DND-41 (cell line): ENCODE results near the gene ADARB2.

Source experiments
- ATAC-seq: fragments of 200-7000 bp; cut with Tn5 transposase; 3 replicates; pipeline ENCODE4 v1.9.1; 2021; ENCODE audit warnings: low read depth; ENCODE audit not compliant: insufficient read depth
- DNase-seq: peaks from one replicate; pipeline ENCODE4 v3.0.0-alpha.2; 2020
- H2AFZ ChIP-seq: 2 replicates; pipeline ENCODE4 v1.6.0; 2012; ENCODE audit warnings: low read depth, low read length
- H3K27ac ChIP-seq: 2 replicates; pipeline ENCODE4 v1.5.1; 2012; ENCODE audit warnings: low read length, inconsistent platforms
- H3K27me3 ChIP-seq: fragments of 200-600 bp; sonication (generic); 2 replicates; pipeline ENCODE4 v1.6.0; 2012; ENCODE audit warnings: low read length, mild to moderate bottlenecking, inconsistent platforms; ENCODE audit not compliant: insufficient read depth, poor library complexity
- H3K36me3 ChIP-seq: 2 replicates; pipeline ENCODE4 v1.5.1; 2012; ENCODE audit warnings: low read length, inconsistent platforms; ENCODE audit not compliant: insufficient read depth
- H3K4me1 ChIP-seq: 2 replicates; pipeline ENCODE4 v1.5.1; 2012; ENCODE audit warnings: mild to moderate bottlenecking, low read length; ENCODE audit not compliant: insufficient read depth
- H3K4me2 ChIP-seq: 2 replicates; pipeline ENCODE4 v1.6.0; 2012; ENCODE audit warnings: mild to moderate bottlenecking, moderate library complexity, low read length, inconsistent platforms; ENCODE audit not compliant: insufficient read depth
- H3K4me3 ChIP-seq, 2 experiments: fragments of 200-600 bp in 1 of 2; shearing (Covaris generic) in 1 of 2; 2 replicates each; pipeline ENCODE4 v1.5.1; 2012 to 2016; ENCODE audit warnings: inconsistent platforms in 2 of 2, low read length in 2 of 2, mild to moderate bottlenecking in 2 of 2, low read depth in 1 of 2, moderate library complexity in 1 of 2
- H3K79me2 ChIP-seq: 2 replicates; pipeline ENCODE4 v1.6.0; 2012; ENCODE audit warnings: low read length, inconsistent platforms; ENCODE audit not compliant: insufficient read depth
- H3K9ac ChIP-seq: 2 replicates; pipeline ENCODE4 v1.6.0; 2012; ENCODE audit warnings: low read depth, mild to moderate bottlenecking, inconsistent platforms, low read length, moderate library complexity
- H3K9me3 ChIP-seq: 2 replicates; pipeline ENCODE4 v1.5.1; 2012; ENCODE audit warnings: low read length, moderate library complexity, mild to moderate bottlenecking, inconsistent platforms; ENCODE audit not compliant: insufficient read depth, severe bottlenecking
- H4K20me1 ChIP-seq: 2 replicates; pipeline ENCODE4 v1.6.0; 2012; ENCODE audit warnings: low read length; ENCODE audit not compliant: insufficient read depth
- CTCF ChIP-seq: IDR thresholded peaks from 2 replicates; pipeline ENCODE4 v1.5.1; 2012; ENCODE audit warnings: borderline replicate concordance, low read length, moderate library complexity, mild to moderate bottlenecking; ENCODE audit not compliant: poor library complexity, severe bottlenecking; ENCODE audit errors: extremely low read depth
- EZH2 ChIP-seq: IDR thresholded peaks from 3 replicates; pipeline ENCODE4 v1.6.1; 2012; ENCODE audit warnings: borderline replicate concordance, low read depth, mild to moderate bottlenecking, moderate library complexity, low read length, inconsistent platforms; ENCODE audit not compliant: severe bottlenecking

The ADARB2 gene

GRCh38 chr10:1668399-1668798, 68.9 kb downstream of the ADARB2 start:
- H2AFZ ChIP-seq: no peak overlapping the region
- no peaks in the 10 kb centered on the region for H4K20me1 ChIP-seq
- no peak overlapping the region for H3K9ac ChIP-seq
- no peak for TF ChIP-seq CTCF
- TF ChIP-seq EZH2: no peak
- no peaks in the 10 kb centered on the region for H3K79me2 ChIP-seq
- H3K4me3 ChIP-seq: no peak overlapping the region
- ATAC-seq (no peak), DNase-seq (no peak)
- H3K27ac ChIP-seq: no peak overlapping the region
- H3K36me3 ChIP-seq: no peaks in the 10 kb centered on the region
- H3K4me1 ChIP-seq: no peaks in the 10 kb centered on the region
- no peaks in the 10 kb centered on the region for H3K27me3 ChIP-seq
- H3K4me2 ChIP-seq: no peak overlapping the region
- no peaks in the 10 kb centered on the region for H3K9me3 ChIP-seq

- H3K4me2 ChIP-seq: no peak overlapping the region
- no peak for ATAC-seq
- no peak overlapping the region for H3K9ac ChIP-seq
- no peaks in the 10 kb centered on the region for H4K20me1 ChIP-seq
- no peaks in the 10 kb centered on the region for H3K9me3 ChIP-seq
- H3K36me3 ChIP-seq: no peaks in the 10 kb centered on the region
- no peak overlapping the region for H3K4me3 ChIP-seq
- TF ChIP-seq EZH2 (no peak), CTCF (no peak)
- no peaks in the 10 kb centered on the region for H3K4me1 ChIP-seq
- no peaks in the 10 kb centered on the region for H3K27me3 ChIP-seq
- H2AFZ ChIP-seq: no peak overlapping the region
- DNase-seq: no peak
- H3K27ac ChIP-seq: no peak overlapping the region
- H3K79me2 ChIP-seq: no peaks in the 10 kb centered on the region
Observed at GRCh38 chr10:1667392-1667791, 69.9 kb downstream of the ADARB2 start.

- no peak for TF ChIP-seq EZH2
- no peak for TF ChIP-seq CTCF
Observed at GRCh38 chr10:1666147-1666546, 71.2 kb downstream of the ADARB2 start.

GRCh38 chr10:1665681-1666080, 71.6 kb downstream of the ADARB2 start:
- H2AFZ ChIP-seq: no peak overlapping the region
- no peak overlapping the region for H3K27ac ChIP-seq
- DNase-seq (no peak), ATAC-seq (no peak)
- TF ChIP-seq EZH2: no peak
- no peak for TF ChIP-seq CTCF
- no peaks in the 10 kb centered on the region for H3K27me3 ChIP-seq
- H3K4me2 ChIP-seq: no peak overlapping the region
- no peaks in the 10 kb centered on the region for H4K20me1 ChIP-seq
- peaks cover 12% of the 10 kb centered on the region for H3K4me1 ChIP-seq
- H3K9me3 ChIP-seq: no peaks in the 10 kb centered on the region
- no peaks in the 10 kb centered on the region for H3K36me3 ChIP-seq
- no peak overlapping the region for H3K4me3 ChIP-seq
- H3K79me2 ChIP-seq: no peaks in the 10 kb centered on the region
- H3K9ac ChIP-seq: no peak overlapping the region

More at GRCh38 chr10:1666147-1666546, 71.2 kb downstream of the ADARB2 start:
- H3K4me3 ChIP-seq: no peak overlapping the region
- DNase-seq (no peak), ATAC-seq (no peak)
- H3K9me3 ChIP-seq: no peaks in the 10 kb centered on the region
- no peak overlapping the region for H3K27ac ChIP-seq
- no peak overlapping the region for H3K4me2 ChIP-seq
- no peaks in the 10 kb centered on the region for H3K27me3 ChIP-seq
- no peak overlapping the region for H3K9ac ChIP-seq
- H2AFZ ChIP-seq: no peak overlapping the region
- peaks cover 12% of the 10 kb centered on the region for H3K4me1 ChIP-seq
- no peaks in the 10 kb centered on the region for H3K79me2 ChIP-seq
- H3K36me3 ChIP-seq: no peaks in the 10 kb centered on the region
- H4K20me1 ChIP-seq: no peaks in the 10 kb centered on the region
